Right atrium auricular region (tissue), 2 donors: ENCODE results near the gene TINAG. TPM values are rescaled to one million over a fixed set of nuclear protein-coding genes. Genes with fewer than 3 reads are reported as not detected.

Source experiments
- DNase-seq: peaks from one replicate; pipeline ENCODE4 v3.0.0-alpha.2; 2019; ENCODE audit warnings: low spot score
- H3K27ac ChIP-seq, 2 donors: fragments of 200-600 bp; sonication (generic); 1 replicate in 1 of 2; 2 replicates in 1 of 2; pipeline ENCODE4 v1.5.1; 2016 to 2019
- H3K27me3 ChIP-seq, 2 donors: fragments of 200-600 bp; sonication (generic); one replicate each; pipeline versions ENCODE4 v1.5.1 to v1.6.0; 2017 to 2019
- H3K36me3 ChIP-seq: fragments of 200-600 bp; sonication (generic); one replicate; pipeline ENCODE4 v1.5.1; 2016
- H3K4me1 ChIP-seq, 2 donors: fragments of 200-600 bp; sonication (generic); one replicate each; pipeline versions ENCODE4 v1.5.1 to v1.6.0; 2017 to 2019
- H3K4me3 ChIP-seq, 2 donors: fragments of 200-600 bp; sonication (generic); 1 replicate in 1 of 2; 2 replicates in 1 of 2; pipeline ENCODE4 v1.5.1; 2017 to 2019; ENCODE audit warnings: mild to moderate bottlenecking in 1 of 2, moderate library complexity in 1 of 2
- H3K9me3 ChIP-seq, 2 donors: fragments of 200-600 bp; sonication (generic); one replicate each; pipeline ENCODE4 v1.5.1; 2019
- total RNA-seq, 2 donors: library from RNA; depleted of rRNA; stranded (reverse); fragments of >200 nt; gene quantifications; one replicate each; pipeline ENCODE4 v1.1.0, GENCODE V29; 2016
- TF ChIP-seq, protein P1 (sequence below), 2 donors: fragments of 200-600 bp; sonication (generic); IDR thresholded peaks; one replicate each; pipeline ENCODE4 v1.5.1; 2019; ENCODE audit warnings: antibody characterized with exemption in 2 of 2

Gene TINAG
- total RNA-seq, 2 donors from 2014 or later: 0.51 TPM; not detected in 1

- no peak overlapping the region for H3K27ac ChIP-seq
- H3K27me3 ChIP-seq: no peaks in the 10 kb centered on the region
- no peak overlapping the region for H3K4me3 ChIP-seq
- H3K9me3 ChIP-seq: no peaks in the 10 kb centered on the region
- no peak for DNase-seq
- TF ChIP-seq, protein P1, sequence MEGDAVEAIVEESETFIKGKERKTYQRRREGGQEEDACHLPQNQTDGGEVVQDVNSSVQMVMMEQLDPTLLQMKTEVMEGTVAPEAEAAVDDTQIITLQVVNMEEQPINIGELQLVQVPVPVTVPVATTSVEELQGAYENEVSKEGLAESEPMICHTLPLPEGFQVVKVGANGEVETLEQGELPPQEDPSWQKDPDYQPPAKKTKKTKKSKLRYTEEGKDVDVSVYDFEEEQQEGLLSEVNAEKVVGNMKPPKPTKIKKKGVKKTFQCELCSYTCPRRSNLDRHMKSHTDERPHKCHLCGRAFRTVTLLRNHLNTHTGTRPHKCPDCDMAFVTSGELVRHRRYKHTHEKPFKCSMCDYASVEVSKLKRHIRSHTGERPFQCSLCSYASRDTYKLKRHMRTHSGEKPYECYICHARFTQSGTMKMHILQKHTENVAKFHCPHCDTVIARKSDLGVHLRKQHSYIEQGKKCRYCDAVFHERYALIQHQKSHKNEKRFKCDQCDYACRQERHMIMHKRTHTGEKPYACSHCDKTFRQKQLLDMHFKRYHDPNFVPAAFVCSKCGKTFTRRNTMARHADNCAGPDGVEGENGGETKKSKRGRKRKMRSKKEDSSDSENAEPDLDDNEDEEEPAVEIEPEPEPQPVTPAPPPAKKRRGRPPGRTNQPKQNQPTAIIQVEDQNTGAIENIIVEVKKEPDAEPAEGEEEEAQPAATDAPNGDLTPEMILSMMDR (IDR thresholded peaks at IDR 0.05): no peak
- no peaks in the 10 kb centered on the region for H3K4me1 ChIP-seq
- no peaks in the 10 kb centered on the region for H3K36me3 ChIP-seq
These were observed 41.8 kb upstream of the TINAG start for GRCh38 chr6:54266400-54266923.

- Histone ChIP-seq H3K27me3 (no peaks in the 10 kb centered on the region), H3K27ac (no peak overlapping the region), H3K36me3 (no peaks in the 10 kb centered on the region), H3K4me1 (no peaks in the 10 kb centered on the region), H3K4me3 (no peak overlapping the region), H3K9me3 (no peaks in the 10 kb centered on the region)
- TF ChIP-seq, protein P1 (IDR thresholded peaks at IDR 0.05): peak in 1 of 2 donors; percentile 40
- DNase-seq: no peak
These were observed 40.4 kb upstream of the TINAG start for GRCh38 chr6:54267798-54268197.

DNA sequence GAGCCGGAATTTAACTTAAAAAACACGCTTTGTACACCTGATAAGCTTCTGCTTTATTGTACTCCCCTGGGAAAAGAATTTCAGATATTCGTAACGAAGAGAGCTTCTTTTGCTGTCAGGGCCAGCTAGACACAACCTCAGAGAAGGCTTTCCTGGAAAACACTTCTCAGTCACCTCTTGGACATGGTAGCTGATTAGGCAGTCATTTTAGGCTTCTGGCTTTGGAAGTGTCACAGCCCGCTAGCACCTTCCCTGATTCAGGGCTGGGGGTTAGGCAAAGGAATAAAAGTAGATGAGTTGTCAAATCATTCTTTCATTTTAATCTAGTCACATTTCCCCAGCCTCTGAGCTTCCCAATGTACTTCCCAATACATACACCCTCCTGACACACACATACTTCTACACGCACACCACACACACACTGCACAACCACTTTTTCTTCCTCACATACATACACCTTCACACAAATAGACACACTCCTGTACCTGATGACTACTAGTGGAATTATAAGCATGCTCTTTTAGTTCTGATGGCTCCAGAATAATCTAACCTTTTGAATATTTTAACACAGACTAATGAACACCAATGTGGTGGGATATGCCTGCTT is 34.9 kb upstream of the TINAG start:
- Histone ChIP-seq H3K4me3 (no peak overlapping the region), H3K27ac (no peak overlapping the region), H3K27me3 (no peaks in the 10 kb centered on the region), H3K36me3 (no peaks in the 10 kb centered on the region), H3K9me3 (no peaks in the 10 kb centered on the region), H3K4me1 (no peaks in the 10 kb centered on the region)
- DNase-seq: no peak
- TF ChIP-seq, protein P1 (IDR thresholded peaks at IDR 0.05): no peak

DNA sequence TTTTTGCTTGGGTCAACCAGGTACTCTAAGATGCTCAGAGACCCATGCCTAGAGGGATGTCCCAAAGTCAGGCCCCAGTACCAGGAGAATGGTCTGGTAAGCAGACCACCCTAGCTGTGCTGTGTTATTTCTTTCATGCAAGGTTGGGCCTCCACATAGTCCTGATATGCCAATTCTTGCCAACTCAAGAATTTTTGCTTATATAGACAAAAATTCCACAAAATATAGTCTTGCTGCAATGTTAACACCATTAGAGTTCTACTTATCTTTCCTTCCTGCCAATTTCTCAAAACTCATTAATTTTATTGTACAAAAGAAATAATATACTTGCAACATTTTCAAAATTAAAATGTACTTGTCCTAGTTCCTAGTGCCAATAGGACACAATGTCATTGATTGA is 33.9 kb upstream of the TINAG start:
- H3K36me3 ChIP-seq: no peaks in the 10 kb centered on the region
- no peaks in the 10 kb centered on the region for H3K27me3 ChIP-seq
- no peak for DNase-seq
- no peaks in the 10 kb centered on the region for H3K9me3 ChIP-seq
- H3K4me3 ChIP-seq: no peak overlapping the region
- TF ChIP-seq, protein P1 (IDR thresholded peaks at IDR 0.05): no peak
- H3K27ac ChIP-seq: no peak overlapping the region
- no peaks in the 10 kb centered on the region for H3K4me1 ChIP-seq

- TF ChIP-seq, protein P1 (IDR thresholded peaks at IDR 0.05): no peak
- Histone ChIP-seq H3K4me1 (no peaks in the 10 kb centered on the region), H3K9me3 (no peaks in the 10 kb centered on the region), H3K27ac (no peak overlapping the region), H3K27me3 (no peaks in the 10 kb centered on the region), H3K4me3 (no peak overlapping the region), H3K36me3 (no peaks in the 10 kb centered on the region)
- no peak for DNase-seq
These were observed 26.1 kb upstream of the TINAG start for GRCh38 chr6:54282186-54282585.
